ENCODE data around the gene RINT1.

GRCh38 chr7:105493196-105493922 lies 38.6 kb upstream of the RINT1 start:
- no peak for TF ChIP-seq EZH2 (IDR thresholded peaks at IDR 0.05; ENCODE audit: insufficient read depth, poor library complexity, severe bottlenecking)
- no peak for TF ChIP-seq EZH2phosphoT487 (IDR thresholded peaks at IDR 0.05; ENCODE audit: insufficient read depth, low read depth)
